HG03457 (cell line): ENCODE measurements around the gene SDR42E2.
"Not testable (repeated sequence)": the region's sequence is repeated elsewhere in the genome, so short reads cannot be mapped to it uniquely, and the experiment has no call there.

Experiments
- ATAC-seq: cut with Tn5 transposase; IDR thresholded peaks from one replicate; pipeline ENCODE4 v1.9.1; 2021; ENCODE audit warnings: moderate number of reproducible peaks; ENCODE audit not compliant: unreplicated experiment

Gene SDR42E2

GRCh38 chr16:22161401-22161800, 905 bp upstream of the SDR42E2 start:
- ATAC-seq: no peak

DNA sequence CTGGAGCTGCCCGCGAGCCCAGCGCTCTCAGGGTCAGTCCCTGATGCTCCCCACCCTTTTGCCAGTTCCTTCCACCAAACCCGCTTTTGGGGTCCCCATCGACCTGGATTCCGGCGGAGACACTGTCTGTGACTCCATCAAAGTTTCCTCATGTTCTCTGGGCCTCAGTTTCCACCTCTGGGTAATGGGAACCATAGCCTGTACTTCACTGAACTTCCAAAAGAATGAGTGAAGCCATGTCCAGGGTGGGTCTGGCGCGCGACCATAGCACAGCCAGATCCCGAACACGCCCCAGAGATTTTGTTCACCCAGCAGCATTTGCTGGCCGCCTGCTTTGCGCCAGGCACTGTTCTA, 327 bp downstream of the SDR42E2 start:
- no peak for ATAC-seq

GRCh38 chr16:22163806-22164205, 1.5 kb downstream of the SDR42E2 start:
- ATAC-seq: no peak

DNA sequence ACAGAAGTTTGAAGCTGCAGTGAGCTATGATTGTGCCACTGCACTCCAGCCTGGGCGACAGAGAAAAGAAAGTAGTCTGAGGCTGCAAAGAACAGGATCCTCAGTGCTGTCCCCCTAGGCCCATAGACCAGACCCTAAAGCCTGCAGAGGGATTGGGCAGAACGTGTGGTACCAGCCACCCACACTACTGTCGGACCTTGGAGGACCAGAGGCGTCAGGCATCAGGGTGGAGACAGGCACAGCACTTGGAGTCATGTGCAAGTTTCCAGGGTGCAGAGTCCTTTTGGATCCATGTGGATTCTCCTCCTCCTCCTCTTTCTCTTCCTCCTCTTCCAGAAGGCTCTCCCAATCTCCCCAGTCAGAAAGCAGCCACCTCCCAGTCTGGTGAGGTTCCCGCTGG, 2.2 kb downstream of the SDR42E2 start:
- no peak for ATAC-seq

GRCh38 chr16:22165508-22166285, 3.4 kb downstream of the SDR42E2 start:
- ATAC-seq: no peak

DNA sequence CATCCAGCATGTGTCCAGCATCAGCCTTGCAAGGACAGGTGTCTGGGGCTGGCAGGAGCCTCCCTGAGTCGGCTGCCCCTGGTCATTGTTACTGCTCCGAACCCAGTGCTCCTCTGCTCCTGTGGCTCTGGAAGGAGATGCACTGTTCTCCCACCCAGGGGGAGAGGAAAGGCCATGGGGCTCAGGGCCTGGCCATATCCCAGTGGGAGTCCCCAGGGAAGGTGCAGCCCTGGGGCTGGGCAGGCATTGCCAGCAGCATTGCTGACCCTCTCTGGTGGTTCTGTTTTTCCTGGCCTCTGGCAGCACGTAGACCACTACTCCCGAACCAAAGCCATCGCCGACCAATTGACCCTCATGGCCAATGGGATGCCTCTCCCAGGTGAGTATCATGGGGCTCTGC, 9.6 kb downstream of the SDR42E2 start:
- ATAC-seq: no peak

DNA sequence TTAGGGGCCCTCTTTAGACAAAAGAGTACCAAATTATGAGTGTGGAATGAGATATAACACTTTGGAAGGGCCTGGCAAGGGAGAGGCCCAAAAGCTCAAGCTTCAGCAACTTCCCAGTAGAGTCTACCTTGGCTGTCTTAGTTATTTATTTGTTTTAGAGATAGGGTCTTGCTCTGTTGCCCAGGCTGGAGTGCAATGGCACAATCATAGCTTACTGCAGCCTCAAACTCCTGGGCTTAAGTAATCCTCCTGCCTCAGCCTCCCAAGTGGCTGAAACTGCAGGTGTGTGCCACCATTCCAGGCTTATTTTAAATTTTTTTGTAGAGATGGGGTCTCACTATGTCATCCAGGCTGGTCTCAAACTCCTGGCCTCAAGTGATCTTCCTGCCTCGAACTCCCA, 10.3 kb downstream of the SDR42E2 start:
- not testable (repeated sequence) for ATAC-seq

GRCh38 chr16:22174642-22175041, 12.3 kb downstream of the SDR42E2 start:
- no peak for ATAC-seq

- ATAC-seq: no peak
Observed at GRCh38 chr16:22177968-22178930, 15.9 kb downstream of the SDR42E2 start.

DNA sequence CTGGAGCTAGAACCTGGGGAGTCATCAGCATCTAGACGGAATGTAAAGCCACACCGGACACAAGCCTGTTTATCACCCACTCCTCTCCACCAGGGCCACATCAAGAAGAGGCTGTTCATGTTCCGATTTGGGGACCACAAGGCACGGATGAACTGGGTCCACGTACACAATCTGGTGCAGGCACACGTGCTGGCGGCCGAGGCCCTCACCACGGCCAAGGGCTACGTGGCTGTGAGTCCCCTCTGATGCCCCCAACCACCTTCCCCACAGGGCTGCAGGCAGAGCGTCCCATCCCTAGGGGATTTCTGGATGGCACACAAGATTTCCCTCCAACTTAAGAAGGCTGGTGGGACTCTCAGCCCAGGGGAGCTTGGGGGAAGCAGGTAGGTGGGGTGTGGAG, 19.1 kb downstream of the SDR42E2 start:
- ATAC-seq: no peak

DNA sequence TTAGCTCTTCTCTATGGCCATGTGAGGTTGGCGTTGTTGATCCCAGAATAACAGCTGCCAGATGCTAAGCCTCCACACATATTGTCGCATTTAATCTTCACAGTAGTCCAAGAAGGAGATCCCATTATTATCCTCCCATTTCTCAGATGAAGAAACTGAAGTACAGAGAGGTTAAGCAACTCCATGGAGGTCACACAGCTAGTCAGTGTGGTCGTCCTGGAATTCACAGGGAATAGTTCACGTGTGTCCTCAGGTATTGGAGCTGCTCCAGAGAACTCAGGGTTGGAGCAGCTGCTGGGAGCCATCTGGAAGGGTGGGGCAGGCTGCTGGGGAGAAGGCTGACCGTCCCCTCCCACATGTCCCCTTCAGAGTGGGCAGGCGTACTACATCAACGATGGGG, 19.5 kb downstream of the SDR42E2 start:
- ATAC-seq: no peak

DNA sequence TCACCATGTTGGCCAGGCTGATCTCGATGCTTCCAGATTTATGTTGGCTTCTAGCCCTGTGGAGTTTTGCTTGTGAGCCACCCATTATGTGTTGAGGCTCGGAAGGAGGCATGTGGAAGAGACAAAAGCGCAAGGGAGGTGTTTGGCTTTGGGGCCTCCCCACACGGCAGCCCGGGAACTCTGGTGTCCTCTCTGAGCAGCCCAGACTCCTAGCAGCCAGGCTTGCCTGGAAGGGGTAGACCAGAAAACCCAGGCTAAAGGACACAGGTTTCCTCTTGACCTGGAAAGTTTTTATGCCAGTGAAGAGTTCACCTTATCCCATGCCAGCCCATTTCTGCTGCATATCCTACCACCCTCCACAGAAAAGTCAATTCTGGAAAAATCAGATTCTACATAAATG, 21.0 kb downstream of the SDR42E2 start:
- no peak for ATAC-seq

DNA sequence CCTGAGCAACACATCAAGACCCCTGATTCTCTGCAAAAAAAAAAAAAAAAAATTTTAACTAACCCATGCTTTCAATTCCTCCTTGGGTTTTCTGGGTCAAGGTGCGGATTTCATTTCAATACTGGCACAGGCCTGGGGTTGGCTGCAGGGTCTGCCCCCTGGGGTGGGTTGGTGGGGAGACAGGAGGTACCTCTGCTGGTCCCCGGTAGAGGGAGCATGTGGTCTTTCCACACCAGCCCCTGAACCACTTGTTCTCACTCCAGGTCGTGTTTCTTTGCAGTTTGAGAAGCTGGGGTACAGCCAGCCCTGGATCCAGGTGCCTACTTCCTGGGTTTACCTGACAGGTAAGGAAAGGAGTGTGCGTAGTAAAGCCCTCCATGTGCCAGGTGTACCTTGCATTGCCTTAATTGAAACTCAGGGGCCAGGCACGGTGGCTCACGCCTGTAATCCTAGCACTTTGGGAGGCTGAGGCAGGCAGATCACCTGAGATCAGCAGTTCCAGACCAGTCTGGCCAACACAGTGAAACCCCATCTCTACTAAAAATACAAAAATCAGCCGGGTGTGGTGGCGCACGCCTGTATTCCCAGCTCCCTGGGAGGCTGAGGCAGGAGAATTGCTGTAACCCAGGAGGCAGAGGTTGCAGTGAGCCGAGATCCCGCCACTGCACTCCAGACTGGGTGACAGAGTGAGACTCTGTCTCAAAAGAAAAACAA, 21.8 kb downstream of the SDR42E2 start:
- ATAC-seq: no peak

GRCh38 chr16:22184615-22184968, 22.3 kb downstream of the SDR42E2 start:
- ATAC-seq: no peak

- no peak for ATAC-seq
Observed at GRCh38 chr16:22186517-22186916, 24.2 kb downstream of the SDR42E2 start.

DNA sequence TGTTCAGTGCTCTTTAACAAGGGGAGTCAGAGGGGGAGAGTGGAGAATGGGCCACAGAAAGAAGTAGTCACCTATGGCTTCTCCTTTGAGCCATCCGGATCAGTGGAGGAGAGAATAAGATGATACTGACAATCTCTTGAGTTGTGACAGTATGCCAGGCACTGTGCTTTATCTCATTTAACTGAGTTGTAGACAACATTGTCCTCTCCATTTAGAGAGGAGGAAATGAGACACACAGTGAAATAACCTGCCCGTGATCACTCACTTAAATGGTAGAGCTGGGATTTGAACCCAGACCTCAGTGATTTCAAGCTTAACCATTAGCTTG, 25.9 kb downstream of the SDR42E2 start:
- no peak for ATAC-seq

GRCh38 chr16:22188595-22189442, 26.5 kb downstream of the SDR42E2 start:
- no peak for ATAC-seq

- no peak for ATAC-seq
Observed at GRCh38 chr16:22189473-22190080, 27.3 kb downstream of the SDR42E2 start.

DNA sequence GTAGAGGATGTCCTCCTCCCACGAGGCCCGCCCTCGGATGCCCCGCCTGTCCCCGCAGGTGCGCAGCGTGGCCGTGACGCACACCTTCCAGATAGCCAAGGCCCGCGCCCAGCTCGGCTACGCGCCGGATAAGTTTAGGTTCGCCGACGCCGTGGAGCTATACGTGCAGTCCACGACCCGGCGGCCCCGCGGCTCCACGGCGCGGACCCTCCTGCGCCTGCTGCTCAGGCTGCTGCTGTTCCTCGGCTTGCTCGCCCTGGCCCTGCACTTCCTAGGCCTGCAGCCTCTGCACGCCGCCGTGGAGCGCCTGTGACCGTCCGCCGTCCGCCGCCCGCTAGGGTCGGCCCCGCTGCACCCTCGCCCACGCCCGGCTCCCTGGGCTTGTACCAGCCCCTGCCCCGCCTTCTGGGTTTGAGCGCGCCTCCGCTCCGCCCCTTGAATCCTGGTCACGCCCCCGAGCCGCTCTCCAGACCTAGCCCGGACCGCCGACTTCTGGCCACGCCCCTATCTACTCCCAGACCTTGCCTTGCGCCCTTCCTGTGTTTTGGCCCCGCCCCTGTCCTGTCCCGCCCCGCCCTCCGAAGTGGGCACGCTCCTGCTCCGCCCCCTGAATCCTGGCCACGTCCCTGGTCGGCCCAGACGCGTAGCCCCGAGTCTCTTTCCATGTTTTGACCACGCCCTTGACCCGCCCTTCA, 27.9 kb downstream of the SDR42E2 start:
- peak; percentile 49 for ATAC-seq
